Sigmoid colon (tissue), 7 donors: Measurements from ENCODE around the gene DNASE1L3. TPM values are rescaled to one million over a fixed set of nuclear protein-coding genes. Genes with fewer than 3 reads are reported as not detected.

Experiments
- DNase-seq: peaks from one replicate; pipeline ENCODE4 v3.0.0-alpha.2; 2019
- H3K27ac ChIP-seq, 4 donors: fragments of 200-600 bp; sonication (generic); one replicate each; pipeline ENCODE4 v1.5.1; 2016 to 2019; ENCODE audit warnings: mild to moderate bottlenecking in 1 of 4
- H3K27me3 ChIP-seq, 3 donors: fragments of 200-600 bp; sonication (generic); one replicate each; pipeline ENCODE4 v1.5.1; 2019; ENCODE audit warnings: mild to moderate bottlenecking in 1 of 3
- H3K36me3 ChIP-seq, 4 donors: fragments of 200-600 bp; sonication (generic); one replicate each; pipeline ENCODE4 v1.5.1; 2016 to 2019
- H3K4me1 ChIP-seq, 4 donors: fragments of 200-600 bp; sonication (generic); one replicate each; pipeline ENCODE4 v1.5.1; 2017 to 2019
- H3K4me3 ChIP-seq, 4 donors: fragments of 200-600 bp; sonication (generic); one replicate each; pipeline ENCODE4 v1.5.1; 2017 to 2019; ENCODE audit warnings: mild to moderate bottlenecking in 2 of 4, moderate library complexity in 1 of 4
- H3K9me3 ChIP-seq, 4 donors: fragments of 200-600 bp in 3 of 4; sonication (generic) in 3 of 4; one replicate each; pipeline versions ENCODE4 v1.5.1 to v1.6.1; 2013 to 2019
- CTCF ChIP-seq, 4 experiments: fragments of 450-650 bp in 3 of 4; fragments of 200-600 bp in 1 of 4; IDR thresholded peaks; one replicate each; pipeline ENCODE4 v1.5.1; 2016 to 2019; ENCODE audit warnings: antibody characterized with exemption in 4 of 4, mild to moderate bottlenecking in 3 of 4, moderate library complexity in 2 of 4
- EP300 ChIP-seq, 4 donors: sonication (generic); formaldehyde crosslinking; IDR thresholded peaks; one replicate each; pipeline ENCODE4 v1.6.1; 2017; ENCODE audit warnings: antibody characterized with exemption in 4 of 4
- POLR2A ChIP-seq, 2 donors: fragments of 450-650 bp; IDR thresholded peaks; one replicate each; pipeline ENCODE4 v1.6.1; 2016; ENCODE audit warnings: antibody characterized with exemption in 2 of 2, mild to moderate bottlenecking in 2 of 2, moderate library complexity in 2 of 2
- POLR2AphosphoS5 ChIP-seq, 4 donors: sonication (generic); formaldehyde crosslinking; IDR thresholded peaks; one replicate each; pipeline ENCODE4 v1.6.1; 2017; ENCODE audit warnings: antibody characterized with exemption in 4 of 4
- WGBS, 2 donors: extraction: QIAGEN DNeasy Blood & Tissue Kit; methylation state at CpG; one replicate each; pipeline ENCODE4 v1.1.7; 2013; 5-methylcytosine and 5-hydroxymethylcytosine counted together
- intact Hi-C: fragments of 100-400 bp; cut with DNase I; formaldehyde crosslinking; loops from one replicate; pipeline ENCODE4 v1.15.1; 2023
- polyA plus RNA-seq, 3 donors: library from polyadenylated mRNA; stranded (reverse); fragments of 200-250 nt; gene quantifications; one replicate each; pipeline ENCODE4 v1.2.3, GENCODE V29; 2013
- total RNA-seq, 4 donors: library from RNA; depleted of rRNA; stranded (reverse); fragments of >200 nt; gene quantifications; one replicate each; pipeline ENCODE4 v1.1.0, GENCODE V29; 2016
- donor health status: healthy with polysubstance abuse.
- donor health status: Bipolar disorder and iron deficiency.
- donor health status: healthy.

DNASE1L3 gene
- total and polyA plus RNA-seq, 7 donors, result 0.27 to 69.8 (median 4.9) TPM; not detected in 1

- peak overlapping the region; percentile 32 to 52 (median 46) for H3K4me3 ChIP-seq
- H3K27ac ChIP-seq, result peak overlapping the region in 2 of 4 donors; percentile 5 to 61
- TF ChIP-seq EP300 (IDR thresholded peaks at IDR 0.05) (no peak), POLR2AphosphoS5 (IDR thresholded peaks at IDR 0.05) (peak in 1 of 4 donors; percentile 38), CTCF (IDR thresholded peaks at IDR 0.05) (peak; percentile 87 to 94 (median 91))
- DNase-seq, result peak; percentile 95
- no peaks in the 10 kb centered on the region for H3K27me3 ChIP-seq
- H3K9me3 ChIP-seq, result no peaks in the 10 kb centered on the region
- H3K36me3 ChIP-seq, result no peaks in the 10 kb centered on the region
- 7 to 10% methylated on average over 46 of the region's 46 CpGs for WGBS, 2 donors
- intact Hi-C loops, result loop anchor here (5.0 kb wide), 1 partner anchor 39 kb away; no protein-coding TSS in a partner anchor
- peaks cover 0 to 46% (median 39%) of the 10 kb centered on the region in 4 donors for H3K4me1 ChIP-seq
Measured at GRCh38 chr3:58177747-58178527, 32.8 kb downstream of the DNASE1L3 start.

- no peaks in the 10 kb centered on the region for H3K9me3 ChIP-seq
- peaks cover 0 to 3% (median under 1%) of the 10 kb centered on the region in 4 donors for H3K36me3 ChIP-seq
- H3K4me3 ChIP-seq, result no peak overlapping the region
- no peak for DNase-seq
- H3K27me3 ChIP-seq, result no peaks in the 10 kb centered on the region
- WGBS, 2 donors, result 82 to 95% methylated on average over 10 of the region's 10 CpGs
- intact Hi-C loops, result loop anchor here (5.0 kb wide), 1 partner anchor 40 kb away; no protein-coding TSS in a partner anchor
- peaks cover 0 to 50% (median 40%) of the 10 kb centered on the region in 4 donors for H3K4me1 ChIP-seq
- H3K27ac ChIP-seq, result peak overlapping the region in 1 of 4 donors; percentile 61
- TF ChIP-seq POLR2A (IDR thresholded peaks at IDR 0.05), result no peak
- no peak for TF ChIP-seq EP300 (IDR thresholded peaks at IDR 0.05)
- TF ChIP-seq CTCF (IDR thresholded peaks at IDR 0.05), result no peak
Measured at GRCh38 chr3:58176827-58177489, 33.8 kb downstream of the DNASE1L3 start.

- no peaks in the 10 kb centered on the region for H3K27me3 ChIP-seq
- H3K36me3 ChIP-seq, result peaks cover 0 to 11% (median 5%) of the 10 kb centered on the region in 4 donors
- DNase-seq, result no peak
- no peaks in the 10 kb centered on the region for H3K9me3 ChIP-seq
- WGBS, 2 donors, result 44 to 84% methylated on average over 3 of the region's 3 CpGs
- peak overlapping the region; percentile 67 to 92 (median 71) for H3K27ac ChIP-seq
- no peak overlapping the region for H3K4me3 ChIP-seq
- intact Hi-C loops, result loop anchor here (5.0 kb wide), 1 partner anchor 41 kb away; no protein-coding TSS in a partner anchor
- TF ChIP-seq POLR2AphosphoS5 (IDR thresholded peaks at IDR 0.05) (no peak), EP300 (IDR thresholded peaks at IDR 0.05) (no peak), POLR2A (IDR thresholded peaks at IDR 0.05) (no peak), CTCF (IDR thresholded peaks at IDR 0.05) (no peak)
- H3K4me1 ChIP-seq, result peaks cover 0 to 52% (median 42%) of the 10 kb centered on the region in 4 donors
Measured at GRCh38 chr3:58176185-58176530, 34.6 kb downstream of the DNASE1L3 start.

- peaks cover 0 to 16% (median 6%) of the 10 kb centered on the region in 4 donors for H3K36me3 ChIP-seq
- no peaks in the 10 kb centered on the region for H3K27me3 ChIP-seq
- H3K27ac ChIP-seq, result peak overlapping the region; percentile 67 to 92 (median 71)
- DNase-seq, result peak; percentile 67
- TF ChIP-seq EP300 (IDR thresholded peaks at IDR 0.05) (no peak), POLR2A (IDR thresholded peaks at IDR 0.05) (no peak), POLR2AphosphoS5 (IDR thresholded peaks at IDR 0.05) (no peak), CTCF (IDR thresholded peaks at IDR 0.05) (no peak)
- intact Hi-C loops, result loop anchor here (5.0 kb wide), 1 partner anchor 42 kb away; no protein-coding TSS in a partner anchor
- WGBS, 2 donors, result 10 to 32% methylated on average over 18 of the region's 18 CpGs
- peaks cover 0 to 52% (median 42%) of the 10 kb centered on the region in 4 donors for H3K4me1 ChIP-seq
- H3K4me3 ChIP-seq, result peak overlapping the region in 1 of 4 donors; percentile 12
- H3K9me3 ChIP-seq, result no peaks in the 10 kb centered on the region
Measured at GRCh38 chr3:58175437-58176184, 35.2 kb downstream of the DNASE1L3 start.
